Muscle of back (tissue), 11 donors: ENCODE results near the gene GPR132. TPM values are rescaled to one million over a fixed set of nuclear protein-coding genes. Genes with fewer than 3 reads are reported as not detected.
"Not testable (repeated sequence)": the region's sequence is repeated elsewhere in the genome, so short reads cannot be mapped to it uniquely, and the experiment has no call there.

ENCODE experiments used
- DNase-seq, 3 donors: peaks; one replicate each; pipeline versions ENCODE4 v3.0.0 to v3.0.0-alpha.2; 2013
- polyA plus RNA-seq, 10 donors: library from polyadenylated mRNA; unstranded; fragments of 120-200 nt; gene quantifications; one replicate each; pipeline ENCODE4 v1.2.1, GENCODE V29; 2013; ENCODE audit not compliant: insufficient read length in 10 of 10

The GPR132 gene
- polyA plus RNA-seq, 10 donors, result 0.59 to 1.0 (median 0.88) TPM

DNA sequence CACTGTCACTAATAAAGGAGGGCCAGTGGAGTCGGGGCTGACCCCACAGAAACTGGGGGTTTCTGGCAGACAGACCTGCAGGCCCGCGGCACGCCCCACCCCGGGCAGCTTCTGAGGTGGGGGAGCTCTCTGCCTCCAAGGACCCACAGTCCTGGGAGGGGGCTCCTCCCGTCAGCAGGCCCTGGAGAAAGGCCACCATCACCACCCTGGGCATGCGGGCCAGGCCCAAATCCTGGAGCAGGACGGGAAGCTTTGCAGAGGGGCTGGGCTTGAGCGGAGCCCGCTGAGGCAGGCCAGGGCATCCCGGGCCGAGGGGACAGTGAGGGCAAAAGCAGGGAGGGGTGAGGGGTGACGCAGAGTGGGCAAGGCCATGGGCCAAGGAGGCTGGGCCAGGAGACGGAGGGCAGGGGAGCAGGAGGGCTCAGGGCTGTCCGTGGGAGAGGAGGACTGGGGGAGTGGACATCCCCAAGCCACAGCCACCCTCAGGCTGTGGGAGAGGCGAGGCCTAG lies 11.1 kb upstream of the GPR132 start:
- no peak for DNase-seq

- DNase-seq, result peak in 1 of 3 donors; percentile 76
Measured at GRCh38 chr14:105075379-105076295, 10.4 kb upstream of the GPR132 start.

- DNase-seq, result no peak
Measured at GRCh38 chr14:105074601-105075053, 9.4 kb upstream of the GPR132 start.

DNA sequence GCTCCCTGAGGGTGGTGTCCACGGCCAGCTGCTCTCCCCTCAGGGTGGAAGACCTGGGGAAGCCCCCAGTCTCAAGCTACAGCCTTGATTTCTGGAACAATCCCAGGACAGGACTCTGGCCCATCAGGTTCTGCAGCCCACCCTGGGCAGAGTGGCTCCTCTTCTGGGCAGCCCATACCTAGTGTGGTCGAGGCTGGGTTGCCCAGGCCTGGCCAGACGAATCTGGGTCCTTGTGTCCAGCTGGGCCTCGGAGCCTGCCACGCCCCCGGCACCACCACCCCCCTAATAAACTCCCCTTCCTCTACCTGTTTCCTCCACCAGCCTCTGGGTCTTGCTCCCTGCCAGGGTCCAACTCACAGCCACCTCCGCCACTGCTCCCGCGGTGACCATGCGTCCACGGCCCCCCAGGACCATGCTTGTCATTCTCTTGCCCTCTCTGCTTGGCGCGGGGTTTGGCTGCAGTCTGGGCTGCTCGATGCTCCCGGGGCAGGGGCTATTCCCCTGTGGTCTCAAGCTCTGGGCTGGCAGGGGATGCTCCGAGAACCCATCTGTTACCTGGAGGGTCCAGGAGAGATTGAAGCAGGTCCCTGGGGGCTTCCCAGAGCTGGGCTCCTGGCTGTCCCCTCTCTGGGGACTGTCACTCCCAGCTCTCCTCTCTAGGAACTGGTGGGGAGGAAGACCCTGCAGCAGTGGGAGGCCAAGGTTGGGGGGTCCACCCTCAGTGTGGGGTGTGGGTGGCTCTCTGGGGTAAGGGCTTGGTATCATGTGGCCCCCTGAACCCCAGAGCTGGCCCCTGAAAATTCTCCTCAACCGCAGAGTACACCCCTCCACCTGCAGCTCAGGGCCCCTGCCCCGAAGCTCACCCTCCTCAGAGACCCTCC lies 8.7 kb upstream of the GPR132 start:
- DNase-seq, result no peak

DNA sequence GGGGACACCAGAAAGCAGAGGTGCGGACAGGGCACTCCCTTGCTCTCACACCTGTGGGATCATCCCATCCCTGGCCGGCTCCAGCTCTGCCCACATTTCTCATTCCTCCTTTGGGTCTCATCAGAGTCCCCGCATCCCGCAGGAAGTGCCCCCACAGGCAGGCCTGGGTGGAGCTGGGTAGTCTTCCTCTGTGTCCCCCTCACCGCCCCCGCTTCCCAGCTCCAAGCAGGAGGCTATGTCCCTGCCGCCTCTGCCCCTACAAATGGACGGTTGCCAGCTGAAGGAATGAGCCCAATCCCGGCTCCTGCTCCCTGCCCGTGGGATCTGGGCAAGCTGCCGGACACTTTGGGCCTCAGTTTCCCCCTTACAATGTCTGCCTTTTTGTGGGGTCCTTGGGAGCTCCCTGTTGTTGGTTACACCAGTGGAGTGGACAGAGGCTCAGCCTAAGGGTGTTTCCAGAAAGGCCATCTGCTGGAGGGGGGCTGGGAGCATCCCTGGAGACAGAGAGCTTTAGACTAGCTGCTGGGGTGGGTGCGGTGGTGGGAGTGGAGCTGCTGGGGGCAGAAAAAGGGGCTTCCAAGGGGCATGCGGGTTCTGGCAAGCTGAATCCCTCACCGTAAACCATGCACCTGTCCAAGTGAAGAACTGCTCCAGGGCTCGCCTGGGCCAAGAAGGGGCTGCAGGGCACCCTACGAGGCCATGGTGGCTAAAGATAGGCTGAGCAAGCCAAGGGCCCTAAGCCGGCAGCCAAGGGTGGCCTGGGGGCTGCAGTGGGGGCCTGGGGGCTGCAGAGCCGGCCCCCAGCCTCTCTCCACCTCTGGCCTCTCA lies 7.9 kb upstream of the GPR132 start:
- DNase-seq, result no peak

DNA sequence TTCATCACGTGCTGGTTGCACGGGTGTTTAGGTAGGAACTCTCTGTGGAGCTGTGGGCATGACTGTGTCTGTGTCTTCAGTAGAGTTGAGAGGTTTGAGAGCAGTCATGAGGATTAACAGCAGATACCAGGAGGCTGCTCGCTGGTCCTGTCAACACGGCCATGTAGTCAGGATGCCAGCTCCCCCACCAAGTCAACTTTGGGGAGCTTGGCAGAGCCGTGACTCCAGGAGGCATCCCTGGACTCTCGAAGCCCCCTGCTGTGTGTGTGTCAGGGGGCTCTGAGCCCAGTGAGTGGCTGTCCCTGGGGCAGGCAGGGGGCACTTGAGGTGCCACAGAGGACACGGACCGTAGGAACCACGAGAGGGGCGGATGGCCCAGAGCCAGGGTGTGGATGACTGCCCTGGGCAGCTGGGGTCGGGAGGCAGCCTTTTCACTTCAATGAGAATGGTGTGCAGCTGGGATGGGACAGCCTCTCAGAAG lies 7.2 kb upstream of the GPR132 start:
- DNase-seq, result no peak

GRCh38 chr14:105071942-105072341 lies 6.7 kb upstream of the GPR132 start:
- no peak for DNase-seq

- DNase-seq, result no peak
Measured at GRCh38 chr14:105071326-105071725, 6.1 kb upstream of the GPR132 start.

- peak in 1 of 3 donors; percentile 23 for DNase-seq
Measured at GRCh38 chr14:105070760-105071137, 5.5 kb upstream of the GPR132 start.

DNA sequence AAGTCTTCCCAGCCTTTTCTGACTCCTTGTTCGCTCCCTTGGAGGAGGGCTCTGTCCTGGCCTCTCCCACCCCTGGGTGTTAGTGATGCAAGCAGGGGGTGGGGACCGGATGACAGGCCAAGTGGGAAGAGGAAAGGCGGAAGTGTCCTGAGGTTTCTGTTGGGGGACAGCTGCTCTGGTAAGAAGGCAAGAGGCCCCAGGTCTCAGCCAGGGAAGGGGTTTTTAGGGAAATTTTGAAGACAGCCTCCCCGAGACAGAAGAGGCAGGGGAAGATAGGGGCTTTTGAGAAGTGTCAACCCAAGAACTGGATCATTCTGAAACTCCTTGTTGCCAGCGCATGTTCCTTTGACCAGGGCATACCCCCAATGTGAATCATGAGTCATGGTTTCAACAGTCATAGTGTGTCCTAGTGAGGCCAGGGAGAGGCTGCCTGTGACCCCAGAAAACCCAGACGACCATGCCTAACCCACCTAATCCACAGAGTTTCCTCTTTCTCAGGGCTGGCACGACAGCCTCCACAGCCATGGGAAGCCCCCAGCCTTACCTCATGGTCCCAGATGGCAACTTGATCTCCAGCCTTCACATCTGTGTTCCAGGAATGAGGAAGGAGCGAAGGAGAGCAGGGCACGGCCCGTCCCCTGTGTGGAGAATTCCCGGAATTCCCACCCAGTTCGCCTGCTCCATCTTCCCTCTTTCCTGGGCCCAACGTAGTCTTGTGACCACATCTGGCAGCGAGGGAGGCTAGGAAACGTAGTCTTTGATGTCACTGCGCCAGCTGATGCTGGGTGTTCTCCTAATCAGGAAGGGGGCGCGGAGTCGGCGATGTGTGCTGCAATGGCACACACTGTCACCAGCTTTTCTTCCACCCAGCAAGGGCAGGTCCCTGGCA lies 4.9 kb upstream of the GPR132 start:
- peak in 1 of 3 donors; percentile 60 for DNase-seq

GRCh38 chr14:105069522-105069870 lies 4.3 kb upstream of the GPR132 start:
- peak in 1 of 3 donors; percentile 6 for DNase-seq

GRCh38 chr14:105068818-105069217 lies 3.6 kb upstream of the GPR132 start:
- DNase-seq, result no peak

- DNase-seq, result no peak
Measured at GRCh38 chr14:105067969-105068301, 2.7 kb upstream of the GPR132 start.

- DNase-seq, result no peak
Measured at GRCh38 chr14:105067140-105067968, 2.1 kb upstream of the GPR132 start.

GRCh38 chr14:105066240-105067071 lies 1.2 kb upstream of the GPR132 start:
- DNase-seq, result no peak

GRCh38 chr14:105064721-105065143 lies 498 bp downstream of the GPR132 start:
- no peak for DNase-seq

- no peak for DNase-seq
Measured at GRCh38 chr14:105064001-105064400, 1.2 kb downstream of the GPR132 start.

DNA sequence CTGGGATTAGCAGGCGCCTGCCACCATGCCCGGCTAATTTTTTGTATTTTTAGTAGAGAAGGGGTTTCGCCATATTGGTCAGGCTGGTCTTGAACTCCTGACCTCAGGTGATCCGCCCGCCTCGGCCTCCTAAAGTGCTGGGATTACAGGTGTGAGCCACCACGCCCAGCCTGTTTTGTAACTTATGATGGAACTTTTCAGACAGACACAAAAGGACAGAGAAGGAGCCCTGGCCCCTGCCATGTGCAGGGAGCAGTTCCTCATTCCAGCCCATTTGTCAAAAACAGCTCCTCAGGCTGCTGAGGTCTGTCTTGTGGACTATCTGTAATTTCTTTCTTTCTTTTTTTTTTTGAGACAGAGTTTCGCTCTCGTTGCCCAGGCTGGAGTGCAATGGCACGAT lies 1.7 kb downstream of the GPR132 start:
- DNase-seq, result not testable (repeated sequence)

DNA sequence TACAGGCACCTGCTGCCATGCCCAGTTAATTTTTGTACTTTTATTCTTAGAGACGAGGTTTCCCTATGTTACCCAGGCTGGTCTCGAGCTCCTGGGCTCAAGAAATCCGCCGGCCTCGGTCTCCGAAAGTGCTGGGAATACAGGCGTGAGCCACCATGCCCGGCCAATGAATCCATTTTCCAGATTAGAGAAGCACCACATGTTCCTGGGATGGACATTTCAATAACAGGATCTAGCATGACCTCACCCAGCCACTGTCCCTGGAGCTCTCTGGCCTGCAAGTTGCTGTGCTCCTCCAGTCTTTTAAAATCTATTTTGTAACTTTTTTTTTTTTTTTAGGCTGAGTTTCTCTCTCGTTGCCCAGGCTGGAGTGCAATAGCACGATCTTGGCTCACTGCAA lies 2.2 kb downstream of the GPR132 start:
- no peak for DNase-seq
